Transverse colon (tissue), 4 donors: ENCODE data around the gene TBX18. TPM values are rescaled to one million over a fixed set of nuclear protein-coding genes. Genes with fewer than 3 reads are reported as not detected.

ENCODE experiments used
- DNase-seq: peaks from one replicate; pipeline ENCODE4 v3.0.0-alpha.2; 2019
- H3K27ac ChIP-seq, 4 donors: fragments of 200-600 bp; sonication (generic); 2 replicates each; pipeline ENCODE4 v1.5.1; 2016 to 2018; ENCODE audit warnings: inconsistent platforms in 4 of 4
- H3K27me3 ChIP-seq: fragments of 200-600 bp; sonication (generic); 2 replicates; pipeline ENCODE4 v1.5.1; 2017; ENCODE audit warnings: inconsistent platforms
- H3K36me3 ChIP-seq, 4 donors: fragments of 200-600 bp; sonication (generic); 2 replicates each; pipeline ENCODE4 v1.5.1; 2017 to 2019; ENCODE audit warnings: inconsistent platforms in 4 of 4
- H3K4me1 ChIP-seq, 4 donors: fragments of 200-600 bp; sonication (generic); 2 replicates each; pipeline ENCODE4 v1.5.1; 2017 to 2020; ENCODE audit warnings: inconsistent platforms in 4 of 4
- H3K4me3 ChIP-seq, 4 donors: fragments of 200-600 bp; sonication (generic); 1 replicate in 1 of 4; 2 replicates in 3 of 4; pipeline versions ENCODE4 v1.5.1 to v1.6.1; 2017 to 2019; ENCODE audit warnings: inconsistent platforms in 4 of 4
- H3K9me3 ChIP-seq, 2 donors: fragments of 200-600 bp; sonication (generic); 2 replicates each; pipeline ENCODE4 v1.5.1; 2017 to 2019; ENCODE audit warnings: inconsistent platforms in 2 of 2
- CTCF ChIP-seq, 5 experiments: fragments of 200-600 bp in 3 of 5; fragments of 450-650 bp in 2 of 5; sonication (generic) in 3 of 5; IDR thresholded peaks; 1 replicate in 2 of 5; 2 replicates in 3 of 5; pipeline ENCODE4 v1.5.1; 2016 to 2017; ENCODE audit warnings: antibody characterized with exemption in 5 of 5, inconsistent platforms in 3 of 5, mild to moderate bottlenecking in 2 of 5, moderate library complexity in 1 of 5
- EP300 ChIP-seq: sonication (generic); formaldehyde crosslinking; IDR thresholded peaks from one replicate; pipeline ENCODE4 v1.6.1; 2017; ENCODE audit warnings: antibody characterized with exemption, low read depth
- POLR2A ChIP-seq: fragments of 450-650 bp; IDR thresholded peaks from one replicate; pipeline ENCODE4 v1.6.1; 2016; ENCODE audit warnings: antibody characterized with exemption, mild to moderate bottlenecking, moderate library complexity
- POLR2AphosphoS5 ChIP-seq, 3 donors: sonication (generic); formaldehyde crosslinking; IDR thresholded peaks; one replicate each; pipeline ENCODE4 v1.6.1; 2016; ENCODE audit warnings: antibody characterized with exemption in 3 of 3
- WGBS, 2 donors: methylation state at CpG; one replicate each; pipeline ENCODE4 v1.1.5; 2018; ENCODE audit warnings: low coverage in 1 of 2; 5-methylcytosine and 5-hydroxymethylcytosine counted together
- in situ Hi-C, 4 donors: fragments of 200-750 bp; cut with MboI; loops; one replicate each; pipeline versions ENCODE4 v1.15.0 to v1.15.1; 2017; ENCODE audit warnings: low sequenced_read_pairs in 3 of 4, low pct_ligation_motif_present in 1 of 4, low pct_unique_long_range_greater_than_20kb in 1 of 4
- intact Hi-C: fragments of 100-400 bp; cut with DNase I; formaldehyde crosslinking; loops from one replicate; pipeline ENCODE4 v1.15.1; 2023; ENCODE audit warnings: low total_unique reads
- total RNA-seq, 4 donors: library from RNA; depleted of rRNA; stranded (reverse); fragments of >200 nt; gene quantifications; one replicate each; pipeline ENCODE4 v1.1.0, GENCODE V29; 2016

The TBX18 gene
- total RNA-seq, 4 donors from 2014 or later, result 0.14 to 3.2 (median 1.9) TPM

- Histone ChIP-seq H3K4me1 (no peaks in the 10 kb centered on the region), H3K4me3 (no peak overlapping the region), H3K27me3 (no peaks in the 10 kb centered on the region), H3K36me3 (no peaks in the 10 kb centered on the region), H3K9me3 (no peaks in the 10 kb centered on the region), H3K27ac (no peak overlapping the region)
- in situ Hi-C loops, result no loop called here
- no peak for TF ChIP-seq POLR2AphosphoS5 (IDR thresholded peaks at IDR 0.05)
- TF ChIP-seq CTCF (IDR thresholded peaks at IDR 0.05), result peak in 2 of 5 experiments; percentile 18 to 25
- intact Hi-C loops, result no loop called here
- no peak for DNase-seq
Measured at GRCh38 chr6:84728602-84729001, 35.8 kb downstream of the TBX18 start.

- TF ChIP-seq POLR2AphosphoS5 (IDR thresholded peaks at IDR 0.05), result no peak
- TF ChIP-seq CTCF (IDR thresholded peaks at IDR 0.05), result no peak
- no peak for TF ChIP-seq POLR2A
- TF ChIP-seq EP300, result no peak
- no peaks in the 10 kb centered on the region for H3K27me3 ChIP-seq
- H3K4me1 ChIP-seq, result no peaks in the 10 kb centered on the region
- in situ Hi-C loops, result no loop called here
- 50 to 82% methylated on average over 2 of the region's 2 CpGs for WGBS, 2 donors
- no peak for DNase-seq
- no peaks in the 10 kb centered on the region for H3K36me3 ChIP-seq
- no peak overlapping the region for H3K4me3 ChIP-seq
- intact Hi-C loops, result no loop called here
- no peaks in the 10 kb centered on the region for H3K9me3 ChIP-seq
- H3K27ac ChIP-seq, result no peak overlapping the region
Measured at GRCh38 chr6:84719152-84719551, 45.2 kb downstream of the TBX18 start.

- intact Hi-C loops (no loop called here), in situ Hi-C loops (no loop called here)
- H3K4me1 ChIP-seq, result no peaks in the 10 kb centered on the region
- DNase-seq, result no peak
- 45 to 62% methylated on average over 2 to 5 of the region's 5 CpGs for WGBS, 2 donors
- no peaks in the 10 kb centered on the region for H3K36me3 ChIP-seq
- H3K27ac ChIP-seq, result no peak overlapping the region
- H3K4me3 ChIP-seq, result no peak overlapping the region
- no peaks in the 10 kb centered on the region for H3K9me3 ChIP-seq
- TF ChIP-seq EP300 (no peak), POLR2A (no peak), CTCF (IDR thresholded peaks at IDR 0.05) (no peak), POLR2AphosphoS5 (IDR thresholded peaks at IDR 0.05) (no peak)
- H3K27me3 ChIP-seq, result no peaks in the 10 kb centered on the region
Measured at GRCh38 chr6:84718038-84718955, 46.1 kb downstream of the TBX18 start.

GRCh38 chr6:84709121-84709520, 55.3 kb downstream of the TBX18 start:
- in situ Hi-C loops, result no loop called here
- no peak overlapping the region for H3K4me3 ChIP-seq
- DNase-seq, result no peak
- H3K36me3 ChIP-seq, result no peaks in the 10 kb centered on the region
- intact Hi-C loops, result no loop called here
- no peaks in the 10 kb centered on the region for H3K4me1 ChIP-seq
- H3K27ac ChIP-seq, result no peak overlapping the region
- H3K9me3 ChIP-seq, result no peaks in the 10 kb centered on the region
- no peak for TF ChIP-seq EP300
- TF ChIP-seq POLR2A, result no peak
- no peak for TF ChIP-seq CTCF (IDR thresholded peaks at IDR 0.05)
- no peak for TF ChIP-seq POLR2AphosphoS5 (IDR thresholded peaks at IDR 0.05)
- WGBS, 2 donors, result 57 to 70% methylated on average over 1 of the region's 1 CpG
- H3K27me3 ChIP-seq, result no peaks in the 10 kb centered on the region
